Measurements from ENCODE around the gene GRB7. TPM values are rescaled to one million over a fixed set of nuclear protein-coding genes. Genes with fewer than 3 reads are reported as not detected.
"Not testable (repeated sequence)": the region's sequence is repeated elsewhere in the genome, so short reads cannot be mapped to it uniquely, and the experiment has no call there.

GRB7 gene
- total RNA-seq, 1 experiment from 2014 or later: 7.3 TPM

DNA sequence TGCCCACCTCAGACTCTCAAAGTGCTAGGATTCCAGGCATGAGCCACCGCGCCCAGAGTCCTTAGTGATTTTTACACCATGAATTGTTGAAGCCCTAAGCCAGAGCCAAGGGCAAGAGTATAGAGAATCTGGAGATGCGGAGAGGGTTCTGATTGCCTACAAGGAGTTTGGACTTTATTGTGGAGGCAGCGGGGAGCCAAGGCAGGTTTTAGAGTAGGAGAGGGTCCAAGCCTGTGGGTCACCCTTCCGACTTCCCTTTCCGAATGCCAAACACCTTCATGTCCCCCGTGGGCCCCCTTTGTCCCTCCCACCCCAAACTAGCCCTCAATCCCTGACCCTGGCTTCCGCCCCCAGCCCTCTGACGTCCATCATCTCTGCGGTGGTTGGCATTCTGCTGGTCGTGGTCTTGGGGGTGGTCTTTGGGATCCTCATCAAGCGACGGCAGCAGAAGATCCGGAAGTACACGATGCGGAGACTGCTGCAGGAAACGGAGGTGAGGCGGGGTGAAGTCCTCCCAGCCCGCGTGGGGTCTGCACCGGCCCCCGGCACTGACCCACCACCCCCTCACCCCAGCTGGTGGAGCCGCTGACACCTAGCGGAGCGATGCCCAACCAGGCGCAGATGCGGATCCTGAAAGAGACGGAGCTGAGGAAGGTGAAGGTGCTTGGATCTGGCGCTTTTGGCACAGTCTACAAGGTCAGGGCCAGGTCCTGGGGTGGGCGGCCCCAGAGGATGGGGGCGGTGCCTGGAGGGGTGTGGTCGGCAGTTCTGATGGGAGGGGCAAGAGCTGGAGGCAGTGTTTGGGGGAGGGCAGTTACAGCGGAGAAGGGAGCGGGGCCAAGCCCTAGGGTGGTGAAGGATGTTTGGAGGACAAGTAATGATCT lies 14.5 kb upstream of the GRB7 start:
- no TSS peak for BruUV-seq (replicated peaks)
- Mint-ChIP-seq H3K4me1 (ENCODE audit: insufficient read depth, unreplicated experiment) (no peaks in the 10 kb centered on the region), H3K9me3 (ENCODE audit: unreplicated experiment) (no peaks in the 10 kb centered on the region), H3K36me3 (ENCODE audit: insufficient read depth, unreplicated experiment) (peaks cover 11% of the 10 kb centered on the region), H3K27me3 (ENCODE audit: insufficient read depth, unreplicated experiment) (no peaks in the 10 kb centered on the region), H3K4me3 (ENCODE audit: unreplicated experiment) (no peak overlapping the region), H3K27ac (ENCODE audit: low read depth, unreplicated experiment) (no peak overlapping the region)
- TF ChIP-seq, protein P1, sequence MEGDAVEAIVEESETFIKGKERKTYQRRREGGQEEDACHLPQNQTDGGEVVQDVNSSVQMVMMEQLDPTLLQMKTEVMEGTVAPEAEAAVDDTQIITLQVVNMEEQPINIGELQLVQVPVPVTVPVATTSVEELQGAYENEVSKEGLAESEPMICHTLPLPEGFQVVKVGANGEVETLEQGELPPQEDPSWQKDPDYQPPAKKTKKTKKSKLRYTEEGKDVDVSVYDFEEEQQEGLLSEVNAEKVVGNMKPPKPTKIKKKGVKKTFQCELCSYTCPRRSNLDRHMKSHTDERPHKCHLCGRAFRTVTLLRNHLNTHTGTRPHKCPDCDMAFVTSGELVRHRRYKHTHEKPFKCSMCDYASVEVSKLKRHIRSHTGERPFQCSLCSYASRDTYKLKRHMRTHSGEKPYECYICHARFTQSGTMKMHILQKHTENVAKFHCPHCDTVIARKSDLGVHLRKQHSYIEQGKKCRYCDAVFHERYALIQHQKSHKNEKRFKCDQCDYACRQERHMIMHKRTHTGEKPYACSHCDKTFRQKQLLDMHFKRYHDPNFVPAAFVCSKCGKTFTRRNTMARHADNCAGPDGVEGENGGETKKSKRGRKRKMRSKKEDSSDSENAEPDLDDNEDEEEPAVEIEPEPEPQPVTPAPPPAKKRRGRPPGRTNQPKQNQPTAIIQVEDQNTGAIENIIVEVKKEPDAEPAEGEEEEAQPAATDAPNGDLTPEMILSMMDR (IDR thresholded peaks at IDR 0.05; ENCODE audit: unreplicated experiment): no peak
- CTCF ChIA-PET: no interaction called here
- no peak for DNase-seq (ENCODE audit: unreplicated experiment)
- POLR2A ChIA-PET: interaction anchor here (1.0 to 1.3 kb wide), 3 partner anchors 16 to 88 kb away, joined by 3 to 5 read pairs (median 3); partner anchors contain the start of gene ERBB2
- intact Hi-C loops (cut with micrococcal nuclease): no loop called here

GRCh38 chr17:39724731-39725130 lies 13.0 kb upstream of the GRB7 start:
- CTCF ChIA-PET: interaction anchor here (0.5 kb wide), 1 partner anchor 103 kb away, joined by 3 read pairs; no protein-coding TSS in a partner anchor
- intact Hi-C loops (cut with micrococcal nuclease): no loop called here

DNA sequence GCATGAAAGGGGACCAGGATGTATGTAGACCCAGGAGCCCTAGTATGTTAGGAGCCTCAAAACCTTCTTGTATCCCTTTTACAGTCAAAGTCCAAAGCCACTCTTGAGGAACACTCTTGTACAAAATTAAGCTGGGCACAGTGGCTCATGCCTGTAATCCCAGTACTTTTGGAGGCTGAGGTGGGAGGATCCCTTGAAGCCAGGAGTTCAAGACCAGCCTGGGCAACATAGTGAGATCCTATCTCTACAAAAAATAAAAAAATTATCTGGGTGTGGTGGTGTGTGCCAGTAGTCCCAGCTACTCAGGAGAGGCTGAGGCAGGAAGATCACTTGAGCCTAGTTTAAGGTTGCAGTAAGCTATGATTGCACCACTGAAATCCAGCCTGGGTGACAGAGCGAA lies 11.8 kb upstream of the GRB7 start:
- H3K9me3 Mint-ChIP-seq (ENCODE audit: unreplicated experiment); H3K27ac Mint-ChIP-seq (ENCODE audit: low read depth, unreplicated experiment); DNase-seq (ENCODE audit: unreplicated experiment); intact Hi-C loops (cut with micrococcal nuclease); H3K27me3 Mint-ChIP-seq (ENCODE audit: insufficient read depth, unreplicated experiment); BruUV-seq (replicated peaks); H3K4me3 Mint-ChIP-seq (ENCODE audit: unreplicated experiment): not testable (repeated sequence)
- ChIA-PET CTCF (interaction anchor here (0.6 kb wide), 3 partner anchors 102 to 515 kb away, joined by 3 to 4 read pairs (median 3); no protein-coding TSS in a partner anchor), POLR2A (interaction anchor here (0.6 to 1.7 kb wide), 3 partner anchors 17 to 38 kb away, joined by 3 to 5 read pairs (median 3); partner anchors contain the start of genes ERBB2 and PGAP3)
- H3K36me3 Mint-ChIP-seq (ENCODE audit: insufficient read depth, unreplicated experiment): peaks cover 21% of the 10 kb centered on the region
- H3K4me1 Mint-ChIP-seq (ENCODE audit: insufficient read depth, unreplicated experiment): peaks cover 10% of the 10 kb centered on the region

More at GRCh38 chr17:39724731-39725130, 13.0 kb upstream of the GRB7 start:
- no peak overlapping the region for H3K4me3 Mint-ChIP-seq (ENCODE audit: unreplicated experiment)
- H3K27me3 Mint-ChIP-seq (ENCODE audit: insufficient read depth, unreplicated experiment): no peaks in the 10 kb centered on the region
- peaks cover 8% of the 10 kb centered on the region for H3K4me1 Mint-ChIP-seq (ENCODE audit: insufficient read depth, unreplicated experiment)
- H3K36me3 Mint-ChIP-seq (ENCODE audit: insufficient read depth, unreplicated experiment): peaks cover 16% of the 10 kb centered on the region
- DNase-seq (ENCODE audit: unreplicated experiment): no peak
- TF ChIP-seq, protein P1 (IDR thresholded peaks at IDR 0.05; ENCODE audit: unreplicated experiment): no peak
- H3K9me3 Mint-ChIP-seq (ENCODE audit: unreplicated experiment): no peaks in the 10 kb centered on the region
- no TSS peak for BruUV-seq (replicated peaks)
- H3K27ac Mint-ChIP-seq (ENCODE audit: low read depth, unreplicated experiment): no peak overlapping the region
- POLR2A ChIA-PET: interaction anchor here (1.0 to 1.1 kb wide), 2 partner anchors 15 to 90 kb away, joined by 3 read pairs; no protein-coding TSS in a partner anchor

DNA sequence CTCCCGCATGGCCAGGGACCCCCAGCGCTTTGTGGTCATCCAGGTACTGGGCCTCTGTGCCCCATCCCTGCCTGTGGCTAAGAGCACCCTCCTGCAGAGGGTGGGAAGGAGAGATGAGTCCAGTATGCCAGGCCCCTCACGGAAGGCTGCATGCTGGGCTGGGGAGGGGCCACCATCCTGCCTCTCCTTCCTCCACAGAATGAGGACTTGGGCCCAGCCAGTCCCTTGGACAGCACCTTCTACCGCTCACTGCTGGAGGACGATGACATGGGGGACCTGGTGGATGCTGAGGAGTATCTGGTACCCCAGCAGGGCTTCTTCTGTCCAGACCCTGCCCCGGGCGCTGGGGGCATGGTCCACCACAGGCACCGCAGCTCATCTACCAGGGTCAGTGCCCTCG lies 11.1 kb upstream of the GRB7 start:
- intact Hi-C loops (cut with micrococcal nuclease): no loop called here
- BruUV-seq (replicated peaks): no TSS peak

More for the DNA sequence above, 11.1 kb upstream of the GRB7 start:
- Mint-ChIP-seq H3K4me3 (ENCODE audit: unreplicated experiment) (no peak overlapping the region), H3K27ac (ENCODE audit: low read depth, unreplicated experiment) (peak overlapping the region; percentile 19), H3K4me1 (ENCODE audit: insufficient read depth, unreplicated experiment) (peaks cover 10% of the 10 kb centered on the region), H3K9me3 (ENCODE audit: unreplicated experiment) (no peaks in the 10 kb centered on the region), H3K36me3 (ENCODE audit: insufficient read depth, unreplicated experiment) (peaks cover 21% of the 10 kb centered on the region), H3K27me3 (ENCODE audit: insufficient read depth, unreplicated experiment) (no peaks in the 10 kb centered on the region)
- DNase-seq (ENCODE audit: unreplicated experiment): no peak
- ChIA-PET CTCF (no interaction called here), POLR2A (interaction anchor here (1.7 kb wide), 1 partner anchor 27 kb away, joined by 5 read pairs; the partner anchor contains the start of gene ERBB2)
- TF ChIP-seq, protein P1 (IDR thresholded peaks at IDR 0.05; ENCODE audit: unreplicated experiment): no peak
